ENCODE data around the gene FAM43B.

Gene FAM43B

DNA sequence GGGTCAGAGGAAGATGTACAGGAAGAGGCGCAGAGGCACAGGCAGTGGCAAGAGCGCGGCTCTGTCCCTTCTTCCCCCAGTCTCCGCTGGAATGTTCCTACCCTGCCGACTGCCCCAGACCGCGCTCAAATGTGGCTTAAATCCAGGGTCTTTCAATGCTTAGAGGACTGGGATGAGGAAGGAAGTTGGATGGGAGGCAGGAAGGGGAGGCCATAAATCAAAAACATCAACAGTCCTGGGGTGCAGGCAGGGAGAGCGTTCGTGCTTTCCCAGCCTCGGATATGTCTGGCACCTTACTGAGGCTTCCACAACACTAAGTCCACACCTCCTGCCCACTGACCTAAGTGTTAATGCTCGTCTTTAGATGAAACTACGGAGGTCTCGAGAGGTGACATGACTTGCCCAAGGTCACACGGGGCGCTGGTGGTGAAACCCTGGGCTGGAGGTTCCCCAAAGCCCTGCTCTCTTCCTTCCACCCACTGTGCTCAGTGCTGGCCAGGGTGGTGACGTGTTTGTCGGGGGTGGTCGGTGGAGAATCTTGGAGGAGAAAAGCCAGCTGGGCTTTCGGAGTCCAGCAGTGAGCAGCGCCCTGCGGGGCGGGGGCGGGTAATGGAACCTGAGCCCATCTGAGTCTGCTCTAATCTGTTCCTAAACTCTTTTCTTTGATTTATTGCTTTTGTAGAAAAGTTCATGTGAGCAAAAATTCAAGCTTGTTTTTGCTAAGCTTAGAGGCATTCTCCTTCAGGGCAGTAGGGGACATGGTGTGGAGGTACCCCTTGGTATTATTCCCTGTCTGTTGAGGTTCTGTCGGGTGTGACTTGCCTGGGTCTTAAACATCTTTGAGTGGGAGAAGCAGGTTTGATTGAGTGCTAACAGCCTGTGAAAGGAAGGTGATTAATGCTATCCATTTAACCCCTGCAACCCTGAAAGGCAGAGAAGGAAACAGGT, 37.2 kb downstream of the FAM43B start:
- H3K36me3 ChIP-seq (ENCODE audit: control insufficient read depth, insufficient read depth, low read length): no peaks in the 10 kb centered on the region
- no peaks in the 10 kb centered on the region for H3K79me2 ChIP-seq (ENCODE audit: control insufficient read depth, insufficient read depth, low read length)
- H4K8ac ChIP-seq (ENCODE audit: low read depth, low read length): no peak overlapping the region
- peak; percentile 84 for DNase-seq
- no peak overlapping the region for H4K5ac ChIP-seq (ENCODE audit: low read length)
- H3K4ac ChIP-seq (ENCODE audit: low read depth, low read length): no peak overlapping the region
- peak overlapping the region; percentile 13 for H3K27ac ChIP-seq (ENCODE audit: low read depth, low read length)
- H3K4me1 ChIP-seq (ENCODE audit: control insufficient read depth, low read depth, low read length): peaks cover 17% of the 10 kb centered on the region
- H2BK120ac ChIP-seq (ENCODE audit: low read depth, low read length): peak overlapping the region; percentile 8
- H2AK5ac ChIP-seq (ENCODE audit: low read length): no peak overlapping the region
- peak overlapping the region; percentile 54 for H3K9ac ChIP-seq (ENCODE audit: low read length)
- peak overlapping the region; percentile 37 for H3K4me2 ChIP-seq (ENCODE audit: low read length)
- H3K4me3 ChIP-seq (ENCODE audit: low read length): no peak overlapping the region
- no peaks in the 10 kb centered on the region for H3K79me1 ChIP-seq (ENCODE audit: low read length)
- WGBS (ENCODE audit: extremely low coverage, insufficient coverage, low lambda C conversion rate): no CpG with 5 or more reads among the region's 24 CpGs
- no peak overlapping the region for H2BK15ac ChIP-seq (replicated peaks; ENCODE audit: low read depth)
- H3K23ac ChIP-seq (ENCODE audit: low read length): no peak overlapping the region
- H3K18ac ChIP-seq (ENCODE audit: low read length): peak overlapping the region; percentile 11
- no peaks in the 10 kb centered on the region for H3K27me3 ChIP-seq (ENCODE audit: insufficient read depth, low read length, poor library complexity)
- H2BK5ac ChIP-seq (ENCODE audit: low read length): peak overlapping the region; percentile 64
- H3K56ac ChIP-seq (ENCODE audit: low read length): peak overlapping the region; percentile 82

DNA sequence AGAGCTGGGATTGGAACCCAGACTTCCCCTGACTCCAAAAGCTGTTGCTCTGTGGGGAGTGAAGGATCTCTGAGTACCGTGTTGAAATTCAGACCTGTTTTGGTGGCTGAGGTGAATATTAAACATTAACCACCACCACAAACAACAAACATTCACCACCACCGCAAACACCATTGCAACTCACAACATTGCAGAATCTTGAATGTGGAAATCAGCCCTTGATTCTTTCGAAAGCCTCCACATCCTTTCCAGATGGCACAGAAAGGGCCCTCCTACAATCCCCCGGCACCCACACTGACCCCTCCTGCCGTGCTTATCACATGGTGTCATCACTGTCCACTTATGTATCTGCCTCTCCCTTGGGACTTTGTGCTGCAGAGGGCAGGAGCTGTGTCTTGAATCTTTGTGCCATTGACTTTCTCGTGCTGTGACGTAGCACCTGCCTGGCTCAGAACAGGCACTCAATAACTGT, 38.0 kb downstream of the FAM43B start:
- peak overlapping the region; percentile 7 for H3K27ac ChIP-seq (ENCODE audit: low read depth, low read length)

DNA sequence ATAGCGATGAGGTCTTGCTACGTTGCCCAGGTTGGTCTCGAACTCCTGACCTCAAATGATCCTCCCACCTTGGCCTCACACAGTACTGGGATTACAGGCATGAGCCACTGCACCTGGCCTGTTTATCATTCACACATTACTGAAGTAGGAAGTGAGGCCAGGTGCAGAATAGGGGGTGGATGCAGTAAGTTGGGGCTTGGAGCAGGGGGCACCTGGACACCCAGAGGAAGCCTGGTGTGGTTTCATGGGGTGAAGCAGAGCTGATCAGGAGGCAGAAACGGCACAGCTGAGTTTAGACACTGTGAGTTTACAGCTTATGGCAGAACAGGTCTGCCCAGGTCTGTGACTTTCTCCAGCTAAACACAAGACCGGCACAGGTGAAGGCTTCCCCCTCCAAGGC, 41.4 kb downstream of the FAM43B start:
- no peaks in the 10 kb centered on the region for H3K27me3 ChIP-seq (ENCODE audit: insufficient read depth, low read length, poor library complexity)
- no peak overlapping the region for H3K18ac ChIP-seq (ENCODE audit: low read length)
- WGBS (ENCODE audit: extremely low coverage, insufficient coverage, low lambda C conversion rate): no CpG with 5 or more reads among the region's 5 CpGs
- no peak overlapping the region for H2BK5ac ChIP-seq (ENCODE audit: low read length)
- no peak overlapping the region for H3K56ac ChIP-seq (ENCODE audit: low read length)
- H3K23ac ChIP-seq (ENCODE audit: low read length): no peak overlapping the region
- DNase-seq: no peak
- no peak overlapping the region for H2BK15ac ChIP-seq (replicated peaks; ENCODE audit: low read depth)
- no peak overlapping the region for H3K4ac ChIP-seq (ENCODE audit: low read depth, low read length)
- H3K9ac ChIP-seq (ENCODE audit: low read length): no peak overlapping the region
- no peak overlapping the region for H2BK120ac ChIP-seq (ENCODE audit: low read depth, low read length)
- H3K4me1 ChIP-seq (ENCODE audit: control insufficient read depth, low read depth, low read length): peaks cover 17% of the 10 kb centered on the region
- no peak overlapping the region for H4K5ac ChIP-seq (ENCODE audit: low read length)
- H3K4me2 ChIP-seq (ENCODE audit: low read length): no peak overlapping the region
- H3K36me3 ChIP-seq (ENCODE audit: control insufficient read depth, insufficient read depth, low read length): no peaks in the 10 kb centered on the region
- H3K4me3 ChIP-seq (ENCODE audit: low read length): no peak overlapping the region
- H4K8ac ChIP-seq (ENCODE audit: low read depth, low read length): no peak overlapping the region
- no peak overlapping the region for H3K27ac ChIP-seq (ENCODE audit: low read depth, low read length)
- no peaks in the 10 kb centered on the region for H3K79me1 ChIP-seq (ENCODE audit: low read length)
- no peaks in the 10 kb centered on the region for H3K79me2 ChIP-seq (ENCODE audit: control insufficient read depth, insufficient read depth, low read length)
- no peak overlapping the region for H2AK5ac ChIP-seq (ENCODE audit: low read length)

More for the DNA sequence above, 38.0 kb downstream of the FAM43B start:
- Histone ChIP-seq H3K56ac (ENCODE audit: low read length) (peak overlapping the region; percentile 46), H3K27me3 (ENCODE audit: insufficient read depth, low read length, poor library complexity) (no peaks in the 10 kb centered on the region), H4K5ac (ENCODE audit: low read length) (no peak overlapping the region), H2BK15ac (replicated peaks; ENCODE audit: low read depth) (no peak overlapping the region), H3K4me2 (ENCODE audit: low read length) (no peak overlapping the region), H3K4me1 (ENCODE audit: control insufficient read depth, low read depth, low read length) (peaks cover 17% of the 10 kb centered on the region), H2BK120ac (ENCODE audit: low read depth, low read length) (no peak overlapping the region), H3K36me3 (ENCODE audit: control insufficient read depth, insufficient read depth, low read length) (no peaks in the 10 kb centered on the region), H3K79me1 (ENCODE audit: low read length) (no peaks in the 10 kb centered on the region), H3K9ac (ENCODE audit: low read length) (peak overlapping the region; percentile 13), H3K4ac (ENCODE audit: low read depth, low read length) (no peak overlapping the region), H3K4me3 (ENCODE audit: low read length) (no peak overlapping the region), H4K8ac (ENCODE audit: low read depth, low read length) (no peak overlapping the region), H3K79me2 (ENCODE audit: control insufficient read depth, insufficient read depth, low read length) (no peaks in the 10 kb centered on the region), H2BK5ac (ENCODE audit: low read length) (no peak overlapping the region), H3K18ac (ENCODE audit: low read length) (no peak overlapping the region), H3K23ac (ENCODE audit: low read length) (no peak overlapping the region), H2AK5ac (ENCODE audit: low read length) (peak overlapping the region; percentile 31)
- WGBS (ENCODE audit: extremely low coverage, insufficient coverage, low lambda C conversion rate): no CpG with 5 or more reads among the region's 7 CpGs
- no peak for DNase-seq

- no peaks in the 10 kb centered on the region for H3K36me3 ChIP-seq (ENCODE audit: control insufficient read depth, insufficient read depth, low read length)
- H4K8ac ChIP-seq (ENCODE audit: low read depth, low read length): no peak overlapping the region
- H3K79me2 ChIP-seq (ENCODE audit: control insufficient read depth, insufficient read depth, low read length): no peaks in the 10 kb centered on the region
- H3K23ac ChIP-seq (ENCODE audit: low read length): no peak overlapping the region
- H3K4ac ChIP-seq (ENCODE audit: low read depth, low read length): no peak overlapping the region
- no peak overlapping the region for H2BK15ac ChIP-seq (replicated peaks; ENCODE audit: low read depth)
- no peak for DNase-seq
- H3K18ac ChIP-seq (ENCODE audit: low read length): no peak overlapping the region
- H3K27ac ChIP-seq (ENCODE audit: low read depth, low read length): no peak overlapping the region
- H3K9ac ChIP-seq (ENCODE audit: low read length): no peak overlapping the region
- no peak overlapping the region for H3K4me2 ChIP-seq (ENCODE audit: low read length)
- H2BK120ac ChIP-seq (ENCODE audit: low read depth, low read length): no peak overlapping the region
- peaks cover 9% of the 10 kb centered on the region for H3K4me1 ChIP-seq (ENCODE audit: control insufficient read depth, low read depth, low read length)
- no peaks in the 10 kb centered on the region for H3K27me3 ChIP-seq (ENCODE audit: insufficient read depth, low read length, poor library complexity)
- no peak overlapping the region for H3K4me3 ChIP-seq (ENCODE audit: low read length)
- H4K5ac ChIP-seq (ENCODE audit: low read length): no peak overlapping the region
- no CpG with 5 or more reads among the region's 14 CpGs for WGBS (ENCODE audit: extremely low coverage, insufficient coverage, low lambda C conversion rate)
- H3K79me1 ChIP-seq (ENCODE audit: low read length): no peaks in the 10 kb centered on the region
- H3K56ac ChIP-seq (ENCODE audit: low read length): no peak overlapping the region
- H2AK5ac ChIP-seq (ENCODE audit: low read length): no peak overlapping the region
- H2BK5ac ChIP-seq (ENCODE audit: low read length): no peak overlapping the region
Measured at GRCh38 chr1:20594746-20595145, 42.4 kb downstream of the FAM43B start.

DNA sequence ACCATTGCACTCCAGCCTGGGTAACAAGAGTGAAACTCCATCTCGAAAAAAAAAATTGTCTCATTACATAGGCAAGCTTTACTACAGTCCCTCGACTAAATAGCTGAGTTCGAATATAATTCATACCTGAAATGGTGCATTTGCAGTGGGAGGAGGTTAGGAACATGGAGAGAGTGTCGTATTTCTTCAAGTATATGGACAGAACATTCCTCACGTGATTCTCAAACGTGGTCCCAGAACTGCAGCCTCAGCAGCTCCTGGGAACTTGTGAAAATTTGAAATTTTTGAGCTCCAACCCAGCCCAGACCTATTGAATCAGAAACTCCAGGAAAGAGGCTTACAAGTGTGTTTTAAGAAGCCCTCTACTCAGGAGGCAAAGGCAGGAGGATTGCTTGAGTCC, 43.7 kb downstream of the FAM43B start:
- Histone ChIP-seq H3K27me3 (ENCODE audit: insufficient read depth, low read length, poor library complexity) (no peaks in the 10 kb centered on the region), H3K79me1 (ENCODE audit: low read length) (no peaks in the 10 kb centered on the region), H2BK120ac (ENCODE audit: low read depth, low read length) (no peak overlapping the region), H4K5ac (ENCODE audit: low read length) (no peak overlapping the region), H2BK15ac (replicated peaks; ENCODE audit: low read depth) (no peak overlapping the region), H3K23ac (ENCODE audit: low read length) (no peak overlapping the region), H3K4me3 (ENCODE audit: low read length) (no peak overlapping the region), H3K79me2 (ENCODE audit: control insufficient read depth, insufficient read depth, low read length) (no peaks in the 10 kb centered on the region), H3K18ac (ENCODE audit: low read length) (no peak overlapping the region), H3K27ac (ENCODE audit: low read depth, low read length) (no peak overlapping the region), H2AK5ac (ENCODE audit: low read length) (no peak overlapping the region), H4K8ac (ENCODE audit: low read depth, low read length) (no peak overlapping the region), H2BK5ac (ENCODE audit: low read length) (no peak overlapping the region), H3K4ac (ENCODE audit: low read depth, low read length) (no peak overlapping the region), H3K4me1 (ENCODE audit: control insufficient read depth, low read depth, low read length) (peaks cover 3% of the 10 kb centered on the region), H3K9ac (ENCODE audit: low read length) (no peak overlapping the region), H3K4me2 (ENCODE audit: low read length) (no peak overlapping the region), H3K56ac (ENCODE audit: low read length) (no peak overlapping the region), H3K36me3 (ENCODE audit: control insufficient read depth, insufficient read depth, low read length) (no peaks in the 10 kb centered on the region)
- no CpG with 5 or more reads among the region's 6 CpGs for WGBS (ENCODE audit: extremely low coverage, insufficient coverage, low lambda C conversion rate)
- DNase-seq: no peak
